ENCODE measurements around the gene SLC25A29. TPM values are rescaled to one million over a fixed set of nuclear protein-coding genes. Genes with fewer than 3 reads are reported as not detected.

Gene SLC25A29
- total RNA-seq, 2 donors from 2014 or later, result 234 to 263 TPM

GRCh38 chr14:100303925-100304324, 2.3 kb downstream of the SLC25A29 start:
- H3K27me3 Mint-ChIP-seq (ENCODE audit: insufficient read depth), result no peaks in the 10 kb centered on the region
- WGBS, 2 experiments (ENCODE audit: insufficient coverage in 1 of 2, insufficient read length in 1 of 2), result 86 to 87% methylated on average over 3 to 4 of the region's 4 CpGs
- peak; percentile 72 for DNase-seq
- H3K27ac Mint-ChIP-seq, result no peak overlapping the region
- Histone ChIP-seq H3K9ac (ENCODE audit: extremely low read depth, low read length, poor library complexity, severe bottlenecking) (no peak overlapping the region), H3K9me3 (ENCODE audit: control insufficient read depth, low read length) (no peaks in the 10 kb centered on the region), H3K36me3 (ENCODE audit: control insufficient read depth, insufficient read depth, low read length) (peaks cover 31% of the 10 kb centered on the region), H3K27ac (ENCODE audit: low read depth, low read length) (no peak overlapping the region), H3K27me3 (ENCODE audit: control insufficient read depth, insufficient read depth, low read length, poor library complexity, severe bottlenecking) (no peaks in the 10 kb centered on the region), H3K4me3 (ENCODE audit: low read length) (peak overlapping the region; percentile 96), H3K4me1 (ENCODE audit: control insufficient read depth, insufficient read depth, low read length) (peaks cover 20% of the 10 kb centered on the region)
- peaks cover 24% of the 10 kb centered on the region for H3K36me3 Mint-ChIP-seq (ENCODE audit: low read depth)
- peak overlapping the region; percentile 91 for H3K4me3 Mint-ChIP-seq
- H3K9me3 Mint-ChIP-seq, result no peaks in the 10 kb centered on the region
- TF ChIP-seq, protein P1, sequence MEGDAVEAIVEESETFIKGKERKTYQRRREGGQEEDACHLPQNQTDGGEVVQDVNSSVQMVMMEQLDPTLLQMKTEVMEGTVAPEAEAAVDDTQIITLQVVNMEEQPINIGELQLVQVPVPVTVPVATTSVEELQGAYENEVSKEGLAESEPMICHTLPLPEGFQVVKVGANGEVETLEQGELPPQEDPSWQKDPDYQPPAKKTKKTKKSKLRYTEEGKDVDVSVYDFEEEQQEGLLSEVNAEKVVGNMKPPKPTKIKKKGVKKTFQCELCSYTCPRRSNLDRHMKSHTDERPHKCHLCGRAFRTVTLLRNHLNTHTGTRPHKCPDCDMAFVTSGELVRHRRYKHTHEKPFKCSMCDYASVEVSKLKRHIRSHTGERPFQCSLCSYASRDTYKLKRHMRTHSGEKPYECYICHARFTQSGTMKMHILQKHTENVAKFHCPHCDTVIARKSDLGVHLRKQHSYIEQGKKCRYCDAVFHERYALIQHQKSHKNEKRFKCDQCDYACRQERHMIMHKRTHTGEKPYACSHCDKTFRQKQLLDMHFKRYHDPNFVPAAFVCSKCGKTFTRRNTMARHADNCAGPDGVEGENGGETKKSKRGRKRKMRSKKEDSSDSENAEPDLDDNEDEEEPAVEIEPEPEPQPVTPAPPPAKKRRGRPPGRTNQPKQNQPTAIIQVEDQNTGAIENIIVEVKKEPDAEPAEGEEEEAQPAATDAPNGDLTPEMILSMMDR (conservative IDR thresholded peaks at IDR 0.05), result no peak
- H3K4me1 Mint-ChIP-seq, result peaks cover 27% of the 10 kb centered on the region

DNA sequence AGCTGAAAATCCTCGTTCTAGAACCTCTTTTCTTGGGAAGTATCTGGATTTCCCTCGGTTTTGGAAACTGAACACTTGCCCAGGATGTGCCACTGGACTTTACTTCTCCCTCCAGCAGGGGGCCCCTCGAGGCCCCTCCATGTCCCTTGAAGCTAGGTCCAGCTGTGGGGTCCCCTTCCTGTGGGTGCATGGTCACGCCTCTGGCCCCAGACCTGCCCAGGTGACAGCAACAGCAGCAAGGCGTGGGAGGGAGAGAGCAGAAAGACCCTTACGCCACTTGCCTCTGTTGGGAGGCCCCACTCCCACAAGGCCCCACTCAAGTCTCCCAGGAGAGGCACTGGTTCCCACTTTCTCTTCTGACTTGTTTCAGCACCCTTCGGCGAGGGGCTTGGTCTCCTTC, 3.1 kb downstream of the SLC25A29 start:
- peaks cover 31% of the 10 kb centered on the region for H3K36me3 Mint-ChIP-seq (ENCODE audit: low read depth)
- Histone ChIP-seq H3K4me1 (ENCODE audit: control insufficient read depth, insufficient read depth, low read length) (peaks cover 20% of the 10 kb centered on the region), H3K9ac (ENCODE audit: extremely low read depth, low read length, poor library complexity, severe bottlenecking) (no peak overlapping the region), H3K27ac (ENCODE audit: low read depth, low read length) (no peak overlapping the region), H3K4me3 (ENCODE audit: low read length) (peak overlapping the region; percentile 8), H3K27me3 (ENCODE audit: control insufficient read depth, insufficient read depth, low read length, poor library complexity, severe bottlenecking) (no peaks in the 10 kb centered on the region), H3K9me3 (ENCODE audit: control insufficient read depth, low read length) (no peaks in the 10 kb centered on the region), H3K36me3 (ENCODE audit: control insufficient read depth, insufficient read depth, low read length) (peaks cover 39% of the 10 kb centered on the region)
- H3K4me1 Mint-ChIP-seq, result peaks cover 25% of the 10 kb centered on the region
- no peaks in the 10 kb centered on the region for H3K27me3 Mint-ChIP-seq (ENCODE audit: insufficient read depth)
- H3K4me3 Mint-ChIP-seq, result no peak overlapping the region
- DNase-seq, result peak; percentile 62
- H3K9me3 Mint-ChIP-seq, result no peaks in the 10 kb centered on the region
- H3K27ac Mint-ChIP-seq, result no peak overlapping the region
- TF ChIP-seq, protein P1 (conservative IDR thresholded peaks at IDR 0.05), result peak; percentile 79
- WGBS, 2 experiments (ENCODE audit: insufficient coverage in 1 of 2, insufficient read length in 1 of 2), result 86 to 90% methylated on average over 5 to 8 of the region's 8 CpGs

- Histone ChIP-seq H3K36me3 (ENCODE audit: control insufficient read depth, insufficient read depth, low read length) (peaks cover 44% of the 10 kb centered on the region), H3K9me3 (ENCODE audit: control insufficient read depth, low read length) (no peaks in the 10 kb centered on the region), H3K27me3 (ENCODE audit: control insufficient read depth, insufficient read depth, low read length, poor library complexity, severe bottlenecking) (no peaks in the 10 kb centered on the region), H3K4me1 (ENCODE audit: control insufficient read depth, insufficient read depth, low read length) (peaks cover 20% of the 10 kb centered on the region), H3K4me3 (ENCODE audit: low read length) (peak overlapping the region; percentile 8), H3K27ac (ENCODE audit: low read depth, low read length) (no peak overlapping the region), H3K9ac (ENCODE audit: extremely low read depth, low read length, poor library complexity, severe bottlenecking) (no peak overlapping the region)
- TF ChIP-seq, protein P1 (conservative IDR thresholded peaks at IDR 0.05), result no peak
- no peaks in the 10 kb centered on the region for H3K9me3 Mint-ChIP-seq
- peaks cover 34% of the 10 kb centered on the region for H3K36me3 Mint-ChIP-seq (ENCODE audit: low read depth)
- H3K4me3 Mint-ChIP-seq, result no peak overlapping the region
- H3K27me3 Mint-ChIP-seq (ENCODE audit: insufficient read depth), result no peaks in the 10 kb centered on the region
- DNase-seq, result no peak
- peaks cover 21% of the 10 kb centered on the region for H3K4me1 Mint-ChIP-seq
- WGBS, 2 experiments (ENCODE audit: insufficient coverage in 1 of 2, insufficient read length in 1 of 2), result 69% methylated on average over 2 of the region's 2 CpGs; no CpG with 5 or more reads in 1 of the 2 experiments
- no peak overlapping the region for H3K27ac Mint-ChIP-seq
These were observed 3.6 kb downstream of the SLC25A29 start for GRCh38 chr14:100302616-100303015.

Data from endodermal cell (in vitro differentiated cells).